H1 (cell line): ENCODE results near the gene HEBP2. TPM values are rescaled to one million over a fixed set of nuclear protein-coding genes. Genes with fewer than 3 reads are reported as not detected.

Experiments
- CHD7 ChIP-seq: fragments of 300-600 bp; sonication (generic); IDR thresholded peaks from 2 replicates; pipeline ENCODE4 v1.7.1; 2012; ENCODE audit warnings: low read length, moderate library complexity, mild to moderate bottlenecking, inconsistent platforms; ENCODE audit not compliant: insufficient replicate concordance
- EZH2 ChIP-seq: fragments of 200-600 bp; sonication (generic); IDR thresholded peaks from 2 replicates; pipeline ENCODE4 v1.7.1; 2012; ENCODE audit warnings: low read depth, mild to moderate bottlenecking, moderate library complexity, low read length, inconsistent platforms; ENCODE audit not compliant: severe bottlenecking
- SIX5 ChIP-seq: IDR thresholded peaks from 2 replicates; pipeline ENCODE4 v1.6.1; 2011; ENCODE audit warnings: mild to moderate bottlenecking, low read depth, low read length
- USF2 ChIP-seq: IDR thresholded peaks from 2 replicates; pipeline ENCODE4 v1.6.1; 2011; ENCODE audit warnings: low read length, improper control_type of control experiment
- polyA plus RNA-seq, 7 experiments: library from polyadenylated mRNA; depleted of rRNA in 3 of 7; stranded (reverse) in 5 of 7; unstranded in 2 of 7; fragments of >200 nt in 5 of 7; fragments of 200-250 nt in 2 of 7; gene quantifications; 1 replicate in 5 of 7; 2 replicates in 1 of 7; 4 replicates in 1 of 7; pipeline versions ENCODE4 v1.2.1 to v1.2.3, GENCODE V29; 2011 to 2013; ENCODE audit warnings: missing spikeins in 2 of 7, mixed read lengths in 2 of 7
- total RNA-seq: library from RNA; stranded (reverse); fragmentation: NEBNext Ultra II Directional; extraction: Animal tissue kit (Norgen Biotek cat#: 25700); gene quantifications from 2 replicates; pipeline ENCODE4 v1.2.1, GENCODE V29; 2021

HEBP2 gene
- total and polyA plus RNA-seq, 2 of the 8 experiments (the other 6 are each of a cell fraction or from before 2014, with no cell fraction given), result 6.5 to 37.9 TPM

- TF ChIP-seq CHD7 (no peak), SIX5 (no peak), EZH2 (no peak), USF2 (no peak)
- TF ChIP-seq, all 59 proteins: peak for 0
Measured at GRCh38 chr6:138371720-138372119, 32.3 kb upstream of the HEBP2 start (continued).
